Right hindlimb (tissue), 1 donor: Measurements from ENCODE around the gene TH.

Experiments
- DNase-seq: peaks from one replicate; pipeline ENCODE4 v3.0.0-alpha.2; 2018

The TH gene

DNA sequence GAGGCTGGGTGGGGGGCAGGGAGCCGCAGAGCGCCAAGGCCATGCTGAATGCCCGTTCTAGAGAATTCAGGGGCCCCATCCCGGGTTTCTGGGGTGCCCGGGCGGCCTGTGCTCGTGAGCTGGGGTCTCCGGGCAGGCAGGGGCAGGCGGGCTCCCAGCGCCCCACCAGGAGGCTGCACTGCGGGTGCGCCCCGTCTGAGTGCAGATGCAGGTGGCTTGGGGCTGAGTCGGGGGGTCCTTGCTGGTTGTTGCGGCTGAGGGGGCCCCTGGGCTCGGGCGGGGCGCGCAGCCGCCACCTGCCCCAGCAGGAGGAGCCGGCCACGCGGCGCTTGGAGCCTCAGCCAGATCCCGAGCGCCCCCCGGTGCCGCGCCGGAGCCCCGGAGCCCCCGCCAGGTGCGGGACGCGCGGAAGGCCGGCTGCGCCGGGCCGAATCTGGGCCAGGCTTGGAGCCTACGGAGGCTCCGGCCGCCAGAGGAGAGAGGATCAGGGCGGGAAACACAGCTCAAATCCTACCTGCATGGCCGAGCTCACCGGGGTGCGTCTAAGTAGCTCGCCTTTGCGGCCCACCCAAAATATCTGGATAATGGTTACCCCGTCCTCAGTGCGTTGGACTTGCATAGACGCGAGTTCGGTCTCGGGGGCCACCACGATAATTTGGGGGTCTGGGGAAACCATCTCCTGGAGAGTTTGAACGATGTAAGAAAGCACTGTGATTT, 31.8 kb downstream of the TH start:
- peak; percentile 76 for DNase-seq

- peak; percentile 86 for DNase-seq
These were observed 32.5 kb downstream of the TH start, which contains the start of gene IGF2 for GRCh38 chr11:2139123-2139521. Gene IGF2 (minus strand): TSS chr11:2139389. CDS start chr11:2135523, 3,866 bp downstream.

DNA sequence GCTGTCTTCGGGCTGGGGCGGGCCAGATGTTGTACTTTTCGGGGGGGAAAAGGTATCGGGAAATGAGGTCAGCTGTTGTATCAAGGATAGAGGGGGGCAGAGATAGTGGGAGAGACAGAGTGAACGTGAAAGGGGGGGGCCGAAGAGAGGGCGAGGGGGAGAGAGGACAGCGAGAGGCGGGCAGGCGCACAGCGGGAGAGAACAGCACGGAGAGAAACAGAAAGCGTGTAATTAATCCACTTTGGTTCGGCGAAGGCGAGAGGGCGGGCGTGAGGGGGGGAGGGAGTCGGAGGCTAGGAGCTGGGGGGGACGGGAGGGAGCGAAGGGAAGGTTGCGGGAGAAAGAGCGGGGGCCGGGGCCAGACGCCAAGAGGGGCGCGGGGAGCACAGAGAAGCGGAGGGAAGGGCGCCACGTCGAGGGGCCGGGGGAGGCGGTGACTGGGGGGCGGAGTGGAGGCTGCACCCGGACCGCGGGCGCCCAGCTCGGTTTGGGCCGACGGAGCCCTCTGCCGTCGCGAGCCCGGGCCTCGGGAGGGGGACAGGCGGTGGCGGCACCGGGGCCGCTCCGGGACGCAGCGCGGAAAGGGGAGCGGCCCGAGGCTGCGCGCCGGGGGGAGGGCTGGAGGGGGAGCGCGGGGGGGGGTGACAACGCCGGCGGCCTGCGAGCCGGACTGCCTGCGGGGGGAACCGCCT, 33.0 kb downstream of the TH start:
- no peak for DNase-seq

DNA sequence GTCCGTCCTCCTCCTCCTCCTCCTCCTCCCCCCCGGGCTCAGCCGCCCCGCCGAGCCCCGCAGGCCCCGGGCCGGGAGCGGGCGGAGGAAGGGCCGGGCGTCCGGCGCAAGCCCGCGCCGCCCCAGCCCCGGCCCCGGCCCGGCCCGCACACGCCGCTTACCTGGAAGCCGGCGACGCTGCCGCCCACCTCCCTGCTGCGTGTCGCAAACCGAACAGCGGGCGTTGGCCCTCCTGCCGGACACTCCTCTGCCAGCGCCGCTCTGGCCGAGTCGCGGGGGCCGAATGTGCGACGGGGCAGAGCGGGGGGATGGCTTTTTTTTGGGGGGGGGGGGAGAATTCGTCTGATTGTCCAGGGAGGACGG, 33.6 kb downstream of the TH start:
- DNase-seq, result no peak

DNA sequence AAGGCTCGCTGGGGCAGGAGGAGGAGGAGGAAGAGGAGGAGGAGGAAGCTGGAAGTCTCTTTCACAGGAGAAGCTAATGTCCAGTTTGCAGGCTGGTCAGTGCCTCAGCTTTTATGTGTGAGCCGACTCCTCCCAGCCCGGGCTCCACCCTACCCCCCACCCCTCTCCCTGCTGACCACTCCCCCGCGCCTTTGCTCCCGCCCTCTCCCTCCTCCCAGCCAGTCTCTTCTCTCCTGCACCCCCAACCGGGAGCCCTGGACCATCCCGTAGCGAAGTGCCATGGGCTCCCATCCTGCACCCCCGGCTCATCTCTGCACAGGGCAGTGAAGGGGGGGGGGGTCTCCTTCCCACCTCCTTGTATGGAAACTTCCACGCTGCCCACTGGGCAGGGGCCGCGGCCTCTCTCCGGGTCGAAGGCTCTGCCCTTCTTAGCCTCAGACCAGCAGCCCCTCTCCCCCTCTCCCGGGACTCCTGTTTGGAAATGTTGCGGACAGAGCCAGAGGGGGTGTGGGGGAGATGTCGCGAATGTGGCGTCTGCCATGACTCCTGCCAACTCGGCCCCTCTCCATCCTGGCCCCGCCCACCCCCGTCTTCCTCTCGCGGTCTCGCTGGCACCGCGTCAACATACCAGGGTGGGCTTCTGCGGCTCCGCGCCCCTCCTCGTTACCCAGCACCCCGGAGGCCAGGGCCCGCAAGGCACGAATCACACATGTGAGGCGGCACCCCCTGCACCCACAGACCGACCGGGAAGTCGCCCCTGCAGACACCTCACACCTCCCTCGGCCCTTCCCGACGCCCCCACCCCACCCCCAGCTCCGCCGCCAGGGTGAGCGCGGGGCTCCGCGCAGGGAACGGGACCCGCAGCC, 34.2 kb downstream of the TH start:
- peak; percentile 93 for DNase-seq

DNA sequence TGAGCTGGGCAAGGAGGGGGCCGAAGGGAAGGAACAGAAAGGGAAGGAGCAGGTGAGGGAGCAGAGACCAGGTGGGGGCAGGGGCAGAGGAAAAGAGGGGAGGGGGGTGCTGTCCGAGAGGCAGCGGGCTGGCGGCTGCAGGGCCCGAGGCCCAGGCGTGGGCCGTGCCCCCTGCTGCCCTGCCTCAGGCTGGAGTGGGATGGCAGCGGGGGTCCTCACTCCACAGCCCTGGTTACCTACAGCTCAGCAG, 34.7 kb downstream of the TH start:
- DNase-seq, result no peak

GRCh38 chr11:2136209-2136951, 35.2 kb downstream of the TH start:
- peak; percentile 37 for DNase-seq

DNA sequence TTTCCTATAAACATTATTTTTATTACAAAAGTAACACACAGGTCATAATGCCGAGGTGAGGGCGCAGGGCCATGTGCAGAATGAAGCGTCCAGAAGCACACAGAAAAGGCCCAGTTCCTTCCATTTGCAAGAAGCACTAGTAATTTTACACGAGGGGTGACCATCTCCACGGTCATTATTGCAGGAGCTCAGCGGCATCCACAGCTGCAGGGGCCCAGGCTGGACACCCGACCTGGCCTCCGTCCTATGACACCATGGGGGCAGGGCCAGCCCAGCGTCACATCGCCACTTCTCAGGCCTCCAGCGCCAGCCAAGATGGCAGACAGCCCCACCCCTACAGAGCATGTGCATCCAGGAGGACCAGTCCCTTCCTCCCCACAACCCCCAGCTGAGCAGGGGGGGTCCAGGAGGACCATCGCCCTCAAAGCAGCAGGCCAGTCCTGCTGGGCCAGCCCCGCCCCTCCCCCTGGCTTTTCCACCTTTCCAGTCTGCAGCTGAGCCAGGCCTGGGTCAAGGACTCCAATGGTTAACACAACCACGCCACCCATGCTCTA, 35.9 kb downstream of the TH start:
- DNase-seq, result peak; percentile 59

- DNase-seq, result peak; percentile 25
These were observed 36.5 kb downstream of the TH start for GRCh38 chr11:2135018-2135569.

- peak; percentile 35 for DNase-seq
These were observed 37.3 kb downstream of the TH start for GRCh38 chr11:2134022-2135010.

DNA sequence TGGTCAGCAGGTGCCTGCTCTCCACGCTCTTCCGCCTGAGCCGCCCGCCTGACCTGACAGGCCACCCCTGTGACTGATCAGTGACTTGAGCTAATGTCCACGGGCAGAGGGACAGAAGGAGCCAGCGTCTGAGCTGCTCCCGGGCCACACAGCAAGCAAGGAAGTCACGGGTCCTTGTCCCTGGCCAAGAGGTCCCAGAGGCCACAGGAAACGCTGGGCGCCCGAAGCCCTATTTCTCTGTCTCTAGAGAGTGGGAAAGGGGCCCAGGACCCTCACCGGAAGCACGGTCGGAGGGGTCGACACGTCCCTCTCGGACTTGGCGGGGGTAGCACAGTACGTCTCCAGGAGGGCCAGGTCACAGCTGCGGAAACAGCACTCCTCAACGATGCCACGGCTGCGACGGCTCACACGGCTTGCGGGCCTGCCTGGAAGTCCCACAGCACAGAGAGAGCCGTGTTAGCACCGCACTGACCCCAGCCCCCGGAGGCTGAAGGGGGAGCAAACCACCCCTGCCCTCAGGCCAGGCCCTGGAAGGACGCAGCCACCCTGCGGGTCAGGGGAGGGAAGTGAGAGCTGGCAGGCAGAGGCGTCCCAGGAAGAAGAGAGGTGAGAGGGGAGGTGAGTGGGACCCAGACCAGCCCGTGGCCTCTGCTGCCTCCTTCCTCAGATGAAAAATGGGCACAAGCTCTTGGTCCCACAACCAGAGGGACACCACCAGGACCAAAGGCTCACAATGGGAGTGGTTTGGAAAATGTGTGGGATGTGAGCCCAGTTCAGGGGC, 38.2 kb downstream of the TH start:
- DNase-seq, result peak; percentile 21

- DNase-seq, result peak; percentile 33
These were observed 38.8 kb downstream of the TH start for GRCh38 chr11:2132874-2133240.

GRCh38 chr11:2132246-2132645, 39.4 kb downstream of the TH start:
- peak; percentile 18 for DNase-seq

GRCh38 chr11:2131371-2132236, 40.0 kb downstream of the TH start:
- DNase-seq, result peak; percentile 34

DNA sequence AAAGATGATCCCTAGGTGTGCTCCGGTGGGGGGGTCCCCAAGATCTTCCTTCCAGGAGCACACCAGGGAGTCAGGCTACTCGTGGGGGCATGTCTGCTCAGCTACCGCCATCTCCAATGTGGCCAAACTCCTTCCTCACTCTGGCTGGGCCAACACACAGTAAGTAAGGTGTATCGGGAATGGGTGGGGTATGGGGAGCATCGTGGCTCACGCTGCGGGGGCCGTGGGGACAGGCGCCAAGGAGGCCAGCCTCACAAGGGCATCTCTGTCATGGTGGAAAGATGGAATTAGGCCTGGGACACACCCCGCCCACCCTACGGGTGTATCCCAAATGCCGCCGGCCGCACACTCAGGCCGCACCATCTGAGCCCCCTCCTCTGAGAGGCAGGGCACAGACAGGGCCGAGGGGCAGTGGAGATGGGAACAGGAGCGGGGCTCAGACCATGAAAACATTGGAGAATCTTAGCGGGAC, 40.7 kb downstream of the TH start:
- DNase-seq, result no peak

DNA sequence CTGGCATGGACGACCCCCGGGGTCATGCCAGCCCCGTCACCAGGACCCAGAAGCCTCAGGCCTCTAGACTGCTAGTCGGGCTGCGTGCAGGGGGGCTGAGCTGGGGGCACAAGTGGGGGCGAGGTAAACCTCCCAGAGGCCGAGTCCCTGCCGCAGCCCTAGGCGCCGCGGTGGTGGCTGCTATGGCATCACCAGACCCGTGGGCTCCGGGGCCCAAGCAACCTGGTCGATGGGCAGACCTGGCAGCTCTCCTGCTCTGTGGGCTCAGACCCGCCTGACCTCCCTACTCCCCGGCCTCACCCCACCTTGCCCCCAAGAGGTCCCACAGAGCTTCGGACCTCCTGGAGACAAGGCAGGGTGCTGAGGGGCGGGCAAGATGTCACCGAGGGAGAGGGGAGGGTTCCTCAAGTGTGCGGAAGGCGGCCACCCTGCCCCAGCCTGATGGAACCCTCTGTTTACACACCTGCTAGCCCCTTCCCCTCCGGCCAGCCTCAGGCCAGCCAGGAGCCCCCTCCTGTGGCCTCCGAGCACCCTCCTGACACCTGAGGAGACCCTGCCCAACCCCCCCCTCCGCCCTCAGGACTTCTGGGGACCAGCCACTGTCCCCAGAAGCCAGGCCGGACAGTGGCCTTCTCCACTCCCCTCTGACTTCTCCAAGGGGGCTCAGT, 41.8 kb downstream of the TH start:
- peak; percentile 35 for DNase-seq

DNA sequence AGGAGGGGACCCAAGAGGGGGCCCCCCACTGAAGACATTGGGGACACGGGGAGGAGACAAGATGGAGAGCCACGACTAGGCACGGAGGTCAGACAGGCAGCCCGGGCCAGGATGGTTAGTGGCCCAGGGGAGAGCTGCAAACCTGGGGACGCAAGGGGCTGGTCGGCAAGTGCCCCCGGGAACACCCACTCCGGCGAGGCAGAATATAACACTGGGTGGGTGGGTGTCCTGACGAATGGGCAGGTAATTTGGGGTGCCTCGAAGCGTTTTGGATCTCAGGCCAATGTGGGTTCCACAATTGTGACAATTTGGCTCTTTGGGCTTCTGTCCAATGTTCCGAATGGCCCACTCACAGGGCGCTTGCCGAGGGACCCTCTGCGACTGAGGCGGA, 42.3 kb downstream of the TH start:
- peak; percentile 42 for DNase-seq

DNA sequence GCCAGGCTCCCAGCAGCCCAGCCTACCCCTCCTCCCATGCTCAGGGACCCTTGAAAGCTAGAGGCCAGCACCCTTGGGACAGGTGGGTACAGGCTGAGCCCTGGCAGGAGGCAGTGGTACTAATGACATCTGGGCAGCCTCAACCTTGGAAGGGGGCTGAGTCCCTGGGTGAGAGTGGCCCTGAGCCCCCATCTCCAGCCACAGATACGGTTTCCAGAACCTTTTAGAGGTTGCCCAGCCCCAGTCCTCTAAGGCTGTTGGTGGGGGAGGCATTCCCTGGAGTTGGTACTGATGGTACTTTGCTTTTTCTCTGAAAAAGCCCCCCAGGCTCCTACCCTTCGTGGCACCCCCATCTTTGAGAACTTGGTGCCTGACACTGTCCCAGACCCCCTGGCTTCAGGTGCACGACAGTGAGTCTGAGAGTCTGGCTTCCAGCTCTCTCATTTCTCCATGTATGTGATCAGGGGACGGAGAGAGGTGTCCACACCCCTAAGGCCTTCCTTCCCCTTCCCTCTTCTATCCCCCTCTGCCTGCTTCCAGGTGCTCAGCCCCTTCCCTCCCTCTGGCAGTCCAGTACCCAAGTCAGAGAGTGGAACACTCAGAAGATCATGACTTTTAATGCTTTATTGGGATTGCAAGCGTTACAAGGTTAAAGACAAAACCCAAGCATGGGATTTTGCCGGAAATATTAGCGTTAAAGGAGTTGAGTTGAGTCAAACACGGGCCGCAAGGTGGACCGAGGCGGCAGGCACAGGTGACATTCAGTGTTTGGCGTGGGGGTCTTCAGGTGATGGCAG, 42.9 kb downstream of the TH start:
- no peak for DNase-seq
